DOHH2 (cell line): ENCODE measurements around the gene ROCK2.
A peak's percentile ranks its signal among the peaks of the same experiment; 100 is the strongest.

Source experiments
- H3F3A ChIP-seq: fragments of 200-600 bp; sonication (generic), shearing (Covaris generic); 2 replicates; pipeline ENCODE4 v1.6.0; 2016; ENCODE audit warnings: antibody characterized with exemption, mild to moderate bottlenecking; ENCODE audit not compliant: control insufficient read depth, insufficient read depth
- H3K27ac ChIP-seq: fragments of 200-600 bp; sonication (generic); 2 replicates; pipeline ENCODE4 v1.5.1; 2014; ENCODE audit warnings: low read depth, mild to moderate bottlenecking, low read length, moderate library complexity
- H3K27me3 ChIP-seq: fragments of 200-600 bp; sonication (generic); 2 replicates; pipeline ENCODE4 v1.6.1; 2014; ENCODE audit warnings: mild to moderate bottlenecking, low read length, mixed read lengths; ENCODE audit not compliant: control insufficient read depth
- H3K36me3 ChIP-seq: fragments of 200-600 bp; sonication (generic); 2 replicates; pipeline ENCODE4 v1.6.1; 2014; ENCODE audit warnings: mild to moderate bottlenecking, low read length, moderate library complexity, mixed read lengths; ENCODE audit not compliant: control insufficient read depth
- H3K4me1 ChIP-seq: fragments of 200-600 bp; sonication (generic); 2 replicates; pipeline ENCODE4 v1.6.1; 2014; ENCODE audit warnings: mild to moderate bottlenecking, low read length, mixed read lengths; ENCODE audit not compliant: control insufficient read depth
- H3K4me2 ChIP-seq: fragments of 200-600 bp; sonication (generic); 2 replicates; pipeline ENCODE4 v1.6.0; 2014; ENCODE audit warnings: mild to moderate bottlenecking, low read length, moderate library complexity
- H3K4me3 ChIP-seq: fragments of 200-600 bp; sonication (generic); 2 replicates; pipeline ENCODE4 v1.5.1; 2014; ENCODE audit warnings: mild to moderate bottlenecking, low read length, mixed read lengths
- H3K79me2 ChIP-seq: fragments of 200-600 bp; sonication (generic); 2 replicates; pipeline ENCODE4 v1.6.1; 2014; ENCODE audit warnings: mild to moderate bottlenecking, low read length, mixed read lengths; ENCODE audit not compliant: control insufficient read depth
- H3K9me2 ChIP-seq: fragments of 200-600 bp; sonication (generic); replicated peaks from 2 replicates; pipeline ENCODE4 v1.6.1; 2014; ENCODE audit warnings: mild to moderate bottlenecking, low read length, mixed read lengths; ENCODE audit not compliant: control insufficient read depth
- H3K9me3 ChIP-seq: fragments of 200-600 bp; sonication (generic); 2 replicates; pipeline ENCODE4 v1.6.1; 2014; ENCODE audit warnings: antibody characterized with exemption, low read length, mixed read lengths; ENCODE audit not compliant: control insufficient read depth, insufficient read depth
- H4K20me1 ChIP-seq: fragments of 200-600 bp; sonication (generic); 2 replicates; pipeline ENCODE4 v1.6.0; 2014; ENCODE audit warnings: low read depth, mild to moderate bottlenecking, antibody characterized with exemption, low read length, moderate library complexity; ENCODE audit not compliant: control insufficient read depth, insufficient read depth
- CTCF ChIP-seq: fragments of 200-600 bp; sonication (generic); IDR thresholded peaks from one replicate; pipeline ENCODE4 v1.5.1; 2014; ENCODE audit warnings: antibody characterized with exemption, mild to moderate bottlenecking, low read depth, low read length; ENCODE audit not compliant: poor library complexity, severe bottlenecking
- EZH2phosphoT487 ChIP-seq: fragments of 200-600 bp; sonication (generic); IDR thresholded peaks from 2 replicates; pipeline ENCODE4 v1.6.1; 2017; ENCODE audit warnings: borderline replicate concordance, mild to moderate bottlenecking, antibody characterized with exemption, low read length, moderate library complexity, mixed read lengths

ROCK2 gene

GRCh38 chr2:11155381-11156035 lies 188.9 kb downstream of the ROCK2 start, which contains the start of gene SLC66A3:
SLC66A3 (plus strand) TSS chr2:11155467; CDS start chr2:11155547, 80 bp downstream.
- TF ChIP-seq EZH2phosphoT487 (no peak), CTCF (no peak)
- Histone ChIP-seq H3K9me2 (no peaks in the 10 kb centered on the region), H3K4me1 (peaks cover 15% of the 10 kb centered on the region), H3K27ac (peak within 1 kb of the TSS; percentile 28; the same call in 1 of the 2 replicates), H3F3A (no peaks in the 10 kb centered on the region), H3K36me3 (no peaks in the 10 kb centered on the region), H3K4me2 (peak within 1 kb of the TSS; percentile 100), H3K79me2 (no peaks in the 10 kb centered on the region), H3K27me3 (peaks cover 2% of the 10 kb centered on the region; the same call in 1 of the 2 replicates), H3K4me3 (peak within 1 kb of the TSS; percentile 87), H3K9me3 (no peaks in the 10 kb centered on the region), H4K20me1 (no peaks in the 10 kb centered on the region)

- Histone ChIP-seq H3K4me3 (peak overlapping the region; percentile 87), H3K4me2 (peak overlapping the region; percentile 100), H3K9me3 (no peaks in the 10 kb centered on the region), H4K20me1 (no peaks in the 10 kb centered on the region), H3K27me3 (peaks cover 2% of the 10 kb centered on the region; the same call in 1 of the 2 replicates), H3K79me2 (no peaks in the 10 kb centered on the region), H3K4me1 (peaks cover 15% of the 10 kb centered on the region), H3K27ac (no peak overlapping the region), H3K9me2 (no peaks in the 10 kb centered on the region), H3F3A (no peaks in the 10 kb centered on the region), H3K36me3 (no peaks in the 10 kb centered on the region)
- TF ChIP-seq CTCF (no peak), EZH2phosphoT487 (no peak)
Measured at GRCh38 chr2:11154923-11155380, 189.5 kb downstream of the ROCK2 start.

- Histone ChIP-seq H3K4me2 (peak overlapping the region; percentile 100), H3K36me3 (no peaks in the 10 kb centered on the region), H3F3A (no peaks in the 10 kb centered on the region), H3K27ac (no peak overlapping the region), H3K4me3 (peak overlapping the region; percentile 87), H3K27me3 (peaks cover 2% of the 10 kb centered on the region; the same call in 1 of the 2 replicates), H3K9me3 (no peaks in the 10 kb centered on the region), H3K9me2 (no peaks in the 10 kb centered on the region), H3K79me2 (no peaks in the 10 kb centered on the region), H3K4me1 (peaks cover 15% of the 10 kb centered on the region), H4K20me1 (no peaks in the 10 kb centered on the region)
- TF ChIP-seq CTCF, result no peak
- no peak for TF ChIP-seq EZH2phosphoT487
Measured at GRCh38 chr2:11154016-11154922, 190.2 kb downstream of the ROCK2 start.
